ENCODE measurements around the gene HIPK2.
A peak's percentile ranks its signal among the peaks of the same experiment; 100 is the strongest.

The HIPK2 gene

GRCh38 chr7:139647814-139648390, 129.9 kb downstream of the HIPK2 start:
- DNase-seq, result no peak

GRCh38 chr7:139647085-139647484, 130.7 kb downstream of the HIPK2 start:
- no peak for DNase-seq

GRCh38 chr7:139646566-139646965, 131.2 kb downstream of the HIPK2 start:
- no peak for DNase-seq

- peak; percentile 36 to 86 for DNase-seq
Measured at GRCh38 chr7:139645572-139646523, 131.9 kb downstream of the HIPK2 start.

GRCh38 chr7:139643951-139644585, 133.7 kb downstream of the HIPK2 start:
- no peak for DNase-seq

GRCh38 chr7:139642283-139642682, 135.5 kb downstream of the HIPK2 start:
- no peak for DNase-seq

- no peak for DNase-seq
Measured at GRCh38 chr7:139641337-139641992, 136.3 kb downstream of the HIPK2 start.

- no peak for DNase-seq
Measured at GRCh38 chr7:139640681-139641080, 137.1 kb downstream of the HIPK2 start.

GRCh38 chr7:139639563-139639962, 138.2 kb downstream of the HIPK2 start:
- no peak for DNase-seq

GRCh38 chr7:139635526-139636302, 142.1 kb downstream of the HIPK2 start:
- DNase-seq, result no peak

- DNase-seq, result no peak
Measured at GRCh38 chr7:139634087-139634486, 143.7 kb downstream of the HIPK2 start.

GRCh38 chr7:139631520-139632031, 146.2 kb downstream of the HIPK2 start:
- no peak for DNase-seq

- no peak for DNase-seq
Measured at GRCh38 chr7:139630643-139631519, 146.9 kb downstream of the HIPK2 start.

- no peak for DNase-seq
Measured at GRCh38 chr7:139629392-139630082, 148.3 kb downstream of the HIPK2 start.

GRCh38 chr7:139627831-139628230, 150.0 kb downstream of the HIPK2 start:
- no peak for DNase-seq

GRCh38 chr7:139626817-139627216, 151.0 kb downstream of the HIPK2 start:
- DNase-seq, result no peak

GRCh38 chr7:139623518-139623917, 154.3 kb downstream of the HIPK2 start:
- no peak for DNase-seq

- DNase-seq, result no peak
Measured at GRCh38 chr7:139620676-139621344, 157.0 kb downstream of the HIPK2 start.

- peak in 1 of 2 experiments; percentile 33 for DNase-seq
Measured at GRCh38 chr7:139619367-139619657, 158.5 kb downstream of the HIPK2 start.
